GM21390 (cell line): Measurements from ENCODE around the gene LEFTY2.
"Not testable (repeated sequence)": the region's sequence is repeated elsewhere in the genome, so short reads cannot be mapped to it uniquely, and the experiment has no call there.

Experiments used
- ATAC-seq: cut with Tn5 transposase; IDR thresholded peaks from one replicate; pipeline ENCODE4 v1.9.1; 2021; ENCODE audit not compliant: unreplicated experiment

Gene LEFTY2

GRCh38 chr1:225908013-225908640 lies 32.9 kb downstream of the LEFTY2 start:
- no peak for ATAC-seq

- no peak for ATAC-seq
These were observed 33.7 kb downstream of the LEFTY2 start for GRCh38 chr1:225907341-225907740.

GRCh38 chr1:225906467-225906866 lies 34.6 kb downstream of the LEFTY2 start:
- ATAC-seq, result no peak

- ATAC-seq, result no peak
These were observed 37.4 kb downstream of the LEFTY2 start for GRCh38 chr1:225903623-225904022.

GRCh38 chr1:225899044-225899925 lies 41.7 kb downstream of the LEFTY2 start:
- no peak for ATAC-seq

- ATAC-seq, result no peak
These were observed 43.2 kb downstream of the LEFTY2 start for GRCh38 chr1:225897595-225898514.

- peak; percentile 100 for ATAC-seq
These were observed 44.0 kb downstream of the LEFTY2 start for GRCh38 chr1:225896937-225897549.

- ATAC-seq, result no peak
These were observed 44.5 kb downstream of the LEFTY2 start for GRCh38 chr1:225896494-225896893.

GRCh38 chr1:225892307-225892706 lies 48.7 kb downstream of the LEFTY2 start:
- ATAC-seq, result no peak

- ATAC-seq, result no peak
These were observed 49.6 kb downstream of the LEFTY2 start for GRCh38 chr1:225891229-225891972.

- ATAC-seq, result no peak
These were observed 50.4 kb downstream of the LEFTY2 start for GRCh38 chr1:225890346-225891228.

GRCh38 chr1:225889743-225890142 lies 51.3 kb downstream of the LEFTY2 start:
- ATAC-seq, result no peak

- no peak for ATAC-seq
These were observed 52.0 kb downstream of the LEFTY2 start, which contains the start of gene LEFTY1 for GRCh38 chr1:225888898-225889601. TSS of gene LEFTY1 (minus strand) at chr1:225889146. CDS start at chr1:225889066, 80 bp downstream.

- ATAC-seq, result no peak
These were observed 52.6 kb downstream of the LEFTY2 start for GRCh38 chr1:225888289-225888897.

GRCh38 chr1:225887554-225888288 lies 53.3 kb downstream of the LEFTY2 start:
- not testable (repeated sequence) for ATAC-seq

- no peak for ATAC-seq
These were observed 54.0 kb downstream of the LEFTY2 start for GRCh38 chr1:225887030-225887314.
